Activated naive CD4-positive, alpha-beta T cell treated with anti-CD3 and anti-CD28 coated beads, Interleukin-2, amount 10 ng/mL, durations not matched to agents 5 hours and 36 hours (primary cell): ENCODE data around the gene ZFYVE27. TPM values are rescaled to one million over a fixed set of nuclear protein-coding genes. Genes with fewer than 3 reads are reported as not detected.

Experiments
- total RNA-seq, 2 experiments: library from RNA; stranded (reverse); gene quantifications; one replicate each; pipeline ENCODE4 v1.2.3, GENCODE V29; 2021

The ZFYVE27 gene, protein sequence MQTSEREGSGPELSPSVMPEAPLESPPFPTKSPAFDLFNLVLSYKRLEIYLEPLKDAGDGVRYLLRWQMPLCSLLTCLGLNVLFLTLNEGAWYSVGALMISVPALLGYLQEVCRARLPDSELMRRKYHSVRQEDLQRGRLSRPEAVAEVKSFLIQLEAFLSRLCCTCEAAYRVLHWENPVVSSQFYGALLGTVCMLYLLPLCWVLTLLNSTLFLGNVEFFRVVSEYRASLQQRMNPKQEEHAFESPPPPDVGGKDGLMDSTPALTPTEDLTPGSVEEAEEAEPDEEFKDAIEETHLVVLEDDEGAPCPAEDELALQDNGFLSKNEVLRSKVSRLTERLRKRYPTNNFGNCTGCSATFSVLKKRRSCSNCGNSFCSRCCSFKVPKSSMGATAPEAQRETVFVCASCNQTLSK
- total RNA-seq = 10 to 100 TPM; 25.0 to 26.0 TPM

DNA sequence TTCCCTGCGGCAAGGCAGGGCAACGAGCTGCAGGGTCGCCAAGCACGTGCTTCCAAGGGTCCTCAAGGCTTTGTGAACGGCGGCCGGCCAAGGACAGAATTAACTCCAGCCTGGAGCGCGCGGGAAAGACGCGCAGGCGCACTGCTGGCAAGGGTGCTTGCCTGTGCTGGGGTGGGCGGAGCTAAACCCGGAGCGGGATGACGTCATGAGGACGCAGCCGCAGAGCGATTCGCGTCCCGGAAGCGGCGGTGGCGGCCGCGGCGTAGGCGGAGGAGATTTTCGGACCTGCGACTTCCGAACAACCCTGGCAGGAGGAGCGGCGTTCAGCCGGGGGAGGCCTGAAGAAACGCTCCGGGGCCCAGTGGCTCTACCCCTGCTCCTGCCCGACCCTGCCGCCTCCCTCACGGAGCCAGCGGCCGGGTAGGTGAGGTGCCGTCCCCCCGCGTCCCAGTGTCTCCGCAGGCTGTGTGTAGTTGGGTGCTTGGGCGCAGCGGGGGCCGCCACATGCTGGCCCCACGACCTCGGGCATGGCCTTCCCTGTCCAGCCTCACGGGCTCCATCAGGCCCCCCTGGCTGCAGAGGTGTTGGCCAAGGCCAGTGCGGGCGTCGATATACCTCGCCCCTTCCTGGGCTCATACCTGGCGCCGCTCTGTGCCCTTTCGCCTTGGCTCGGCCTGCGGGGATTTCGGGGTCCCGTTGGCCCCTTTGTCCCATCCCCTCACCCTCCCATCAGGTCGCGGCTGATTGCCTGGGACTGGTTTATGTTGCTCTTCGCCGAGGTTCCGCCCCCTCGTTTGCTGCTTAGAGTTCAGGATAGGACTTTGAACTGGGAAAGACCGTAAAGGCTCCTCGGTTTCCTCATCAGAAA, at the start of gene ZFYVE27:
Gene ZFYVE27 (plus strand): TSS at position 227 of the 868 bp plus-strand sequence. CDS start 1,350 bp downstream, outside the sequence.

DNA sequence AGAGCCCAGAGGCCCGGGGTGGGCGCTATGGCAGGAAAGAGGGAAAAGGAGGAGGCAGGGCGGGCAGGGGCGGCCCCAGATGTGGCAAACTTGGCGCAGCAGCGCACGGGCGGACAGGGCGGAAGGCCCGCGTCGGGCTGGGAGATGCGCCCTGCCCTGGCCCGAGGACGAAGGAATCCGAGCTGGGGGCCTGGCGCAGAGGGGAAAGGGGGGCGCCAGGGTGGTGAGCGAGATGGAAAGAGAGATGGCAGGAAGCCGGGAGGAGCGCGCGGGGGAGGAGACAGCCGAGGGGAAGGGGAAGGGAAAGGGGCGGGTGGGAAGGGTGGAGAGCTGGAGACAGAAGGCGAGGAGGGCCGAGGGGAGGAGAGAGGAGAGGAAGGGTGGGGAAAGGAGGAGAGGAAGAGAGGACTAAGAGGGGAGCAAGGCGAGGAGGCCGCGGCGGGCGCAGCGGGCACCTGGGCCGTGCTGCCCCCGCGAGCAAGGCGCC, 23.5 kb upstream of the ZFYVE27 start, which contains the start of gene MARVELD1:
Gene MARVELD1 (plus strand): TSS at position 392 of the 487 bp plus-strand sequence. CDS start 147 bp downstream, outside the sequence.

GRCh38 chr10:97771913-97772823, 35.2 kb downstream of the ZFYVE27 start, which contains the start of gene SFRP5:
TSS of gene SFRP5 (minus strand) at chr10:97771999. CDS start at chr10:97771833, 166 bp downstream.

Other genes starting within 250 kb of the ZFYVE27 start
- gene MMS19, start 238.7 kb upstream of the ZFYVE27 start, total RNA-seq = 10 to 100 TPM; 72.8 to 74.3 TPM
- gene UBTD1, start 238.2 kb upstream of the ZFYVE27 start, total RNA-seq = 1 to 10 TPM; 1.1 to 1.4 TPM
- gene ANKRD2, start 164.3 kb upstream of the ZFYVE27 start, total RNA-seq = not detected
- not detected for gene HOGA1, start 152.7 kb upstream of the ZFYVE27 start, total RNA-seq
- gene C10orf62, start 147.4 kb upstream of the ZFYVE27 start, total RNA-seq = not detected
- gene MORN4, start 103.6 kb upstream of the ZFYVE27 start, total RNA-seq = 1 to 10 TPM; 1.3 to 1.5 TPM
- gene PI4K2A, start 96.5 kb upstream of the ZFYVE27 start, total RNA-seq = 1 to 10 TPM; 8.9 to 9.4 TPM
- gene AVPI1, start 49.9 kb upstream of the ZFYVE27 start, total RNA-seq = under 1 TPM; 0.68 to 0.99 TPM
- gene MARVELD1, start 23.4 kb upstream of the ZFYVE27 start, total RNA-seq = 1 to 10 TPM; 2.7 to 3.2 TPM
- gene SFRP5, start 34.9 kb downstream of the ZFYVE27 start, total RNA-seq = not detected
- 10 to 100 TPM; 13.9 to 15.0 TPM for gene GOLGA7B, start 112.7 kb downstream of the ZFYVE27 start, total RNA-seq